Measurements from ENCODE around the gene ADAMTSL3.

GRCh38 chr15:83695246-83695645 lies 41.3 kb downstream of the ADAMTSL3 start:
- no peak for TF ChIP-seq CTCF (conservative IDR thresholded peaks at IDR 0.05; ENCODE audit: low read depth in 2 of 2)
- TF ChIP-seq POLR2AphosphoS5 (IDR thresholded peaks at IDR 0.05; ENCODE audit: low read depth) = no peak
- TF ChIP-seq ETS1 (IDR thresholded peaks at IDR 0.05) = no peak
- no peak for TF ChIP-seq REST (IDR thresholded peaks at IDR 0.05; ENCODE audit: unreplicated experiment)
- no peak for TF ChIP-seq EZH2 (IDR thresholded peaks at IDR 0.05; ENCODE audit: low read depth, unreplicated experiment)
- TF ChIP-seq ZNF331 (CRISPR knock-in tag; IDR thresholded peaks at IDR 0.05; ENCODE audit: low read depth) = no peak
- TF ChIP-seq CREB1 (CRISPR knock-in tag; IDR thresholded peaks at IDR 0.05; ENCODE audit: low read depth) = no peak
- no peak for TF ChIP-seq EZH2phosphoT487 (IDR thresholded peaks at IDR 0.05; ENCODE audit: unreplicated experiment)
- no peak for TF ChIP-seq ZNF114 (CRISPR knock-in tag; IDR thresholded peaks at IDR 0.05)
- TF ChIP-seq NANOG (IDR thresholded peaks at IDR 0.05; ENCODE audit: borderline replicate concordance) = no peak
- no peak for TF ChIP-seq STAT1 (IDR thresholded peaks at IDR 0.05; ENCODE audit: unreplicated experiment)
- no peak for TF ChIP-seq JUNB (IDR thresholded peaks at IDR 0.05; ENCODE audit: unreplicated experiment)
